Muscle layer of duodenum (tissue), 2 donors: ENCODE results near the gene SPOCD1.

Experiments
- H3K27ac ChIP-seq: one replicate; pipeline ENCODE4 v1.7.0; 2013; ENCODE audit warnings: mild to moderate bottlenecking, low read length
- H3K27me3 ChIP-seq: one replicate; pipeline ENCODE4 v1.7.0; 2013; ENCODE audit warnings: low read depth, mild to moderate bottlenecking, control low read depth, low read length
- H3K36me3 ChIP-seq, 2 donors: one replicate each; pipeline ENCODE4 v1.7.0; 2013; ENCODE audit warnings: low read length in 2 of 2, control low read depth in 1 of 2, mild to moderate bottlenecking in 1 of 2; ENCODE audit not compliant: insufficient read depth in 2 of 2, control insufficient read depth in 1 of 2
- H3K4me1 ChIP-seq, 2 donors: one replicate each; pipeline ENCODE4 v1.7.0; 2013; ENCODE audit warnings: low read length in 2 of 2, mild to moderate bottlenecking in 2 of 2, control low read depth in 1 of 2, moderate library complexity in 1 of 2; ENCODE audit not compliant: insufficient read depth in 2 of 2, control insufficient read depth in 1 of 2
- H3K4me3 ChIP-seq, 2 donors: one replicate each; pipeline ENCODE4 v1.7.0; 2013; ENCODE audit warnings: low read length in 2 of 2, low read depth in 1 of 2, mild to moderate bottlenecking in 1 of 2
- H3K9me3 ChIP-seq, 2 donors: one replicate each; pipeline ENCODE4 v1.7.0; 2013; ENCODE audit warnings: low read length in 2 of 2, control low read depth in 1 of 2, mild to moderate bottlenecking in 1 of 2; ENCODE audit not compliant: control insufficient read depth in 1 of 2
- donor health status: healthy.

The SPOCD1 gene

DNA sequence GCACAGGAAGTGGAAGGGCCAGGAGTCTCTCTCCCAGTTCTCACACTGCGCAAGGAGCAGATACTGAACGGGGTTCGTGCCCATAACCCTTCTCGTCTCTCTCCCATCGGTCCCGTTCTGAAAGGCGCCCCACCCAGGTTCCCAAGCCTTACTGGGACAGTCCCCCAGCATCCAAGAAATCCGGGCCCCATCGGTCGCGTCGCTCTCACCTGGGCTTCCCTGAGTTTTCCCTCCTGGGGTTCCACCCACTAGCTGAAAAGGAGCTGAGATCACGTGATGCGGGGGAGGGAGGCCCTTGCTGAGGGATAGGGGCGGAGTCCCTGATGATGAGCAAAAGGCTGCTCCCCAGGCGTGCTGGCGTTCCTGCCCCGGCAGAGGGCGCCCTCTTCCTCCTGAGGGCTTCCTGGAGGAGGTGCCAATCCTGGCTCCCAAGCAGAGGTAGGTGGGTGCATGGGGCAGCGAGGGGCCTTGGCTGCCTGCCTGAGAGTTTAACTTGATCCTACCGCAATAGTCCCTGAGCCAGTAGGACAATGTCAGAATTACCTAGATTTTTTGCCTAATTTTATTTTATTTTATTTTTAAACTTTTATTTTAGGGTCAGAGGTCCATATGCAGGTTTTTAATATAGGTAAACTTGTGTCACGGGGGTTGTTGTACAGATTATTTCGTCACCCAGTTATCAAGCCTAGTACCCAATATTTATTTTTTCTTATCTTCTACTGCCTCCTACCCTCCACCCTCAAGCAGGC is at the start of gene SPOCD1:
TSS of gene SPOCD1 (minus strand) at position 271 of the 749 bp plus-strand sequence. CDS start 689 bp downstream, outside the sequence.
- Histone ChIP-seq H3K27ac (no peak within 1 kb of the TSS), H3K4me3 (no peak within 1 kb of the TSS), H3K36me3 (no peaks in the 10 kb centered on the region), H3K9me3 (no peaks in the 10 kb centered on the region), H3K27me3 (no peaks in the 10 kb centered on the region), H3K4me1 (no peaks in the 10 kb centered on the region)

DNA sequence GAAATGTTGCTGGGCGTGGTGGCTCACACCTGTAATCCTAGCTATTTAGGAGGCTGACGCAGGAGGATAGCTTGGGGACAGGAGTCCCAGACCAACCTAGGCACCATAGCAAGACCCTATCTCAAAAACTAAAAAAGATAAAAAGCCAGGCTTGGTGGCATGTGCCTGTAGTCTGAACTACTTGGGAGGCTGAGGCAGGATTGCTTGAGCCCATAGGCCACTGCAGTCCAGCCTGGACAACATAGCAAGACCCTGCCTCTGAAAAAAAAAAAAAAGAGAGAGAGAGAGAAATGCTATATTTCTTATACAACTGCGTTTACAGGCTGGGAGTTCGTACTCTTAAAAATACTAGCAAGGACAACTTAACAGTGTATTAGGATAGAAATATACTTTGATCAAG is 46.2 kb upstream of the SPOCD1 start:
- Histone ChIP-seq H3K27ac (no peak overlapping the region), H3K4me3 (no peak overlapping the region), H3K36me3 (no peaks in the 10 kb centered on the region)

DNA sequence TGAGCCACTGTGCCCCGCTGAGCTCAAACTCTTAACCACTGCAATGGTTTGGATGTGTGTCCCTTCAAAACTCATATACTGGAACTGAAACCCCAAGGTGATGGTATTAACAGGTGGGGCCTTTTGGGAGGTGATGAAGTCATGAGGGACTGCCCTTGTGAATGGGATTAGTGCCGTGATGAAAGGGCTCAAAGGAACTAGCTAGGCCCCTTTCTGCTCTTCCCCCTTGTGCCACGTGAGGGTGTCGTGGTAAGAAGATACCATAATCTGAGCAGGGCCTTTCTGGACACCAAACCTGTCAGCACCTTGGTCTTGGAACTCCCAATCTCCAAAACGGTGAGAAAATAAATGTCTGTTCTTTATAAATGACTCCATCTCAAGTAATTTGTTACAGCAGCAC is 45.5 kb upstream of the SPOCD1 start:
- Histone ChIP-seq H3K27ac (no peak overlapping the region), H3K36me3 (no peaks in the 10 kb centered on the region), H3K4me3 (no peak overlapping the region), H3K9me3 (no peaks in the 10 kb centered on the region), H3K27me3 (no peaks in the 10 kb centered on the region), H3K4me1 (no peaks in the 10 kb centered on the region)

More for the DNA sequence above, 46.2 kb upstream of the SPOCD1 start:
- Histone ChIP-seq H3K4me1 (no peaks in the 10 kb centered on the region), H3K27me3 (no peaks in the 10 kb centered on the region), H3K9me3 (no peaks in the 10 kb centered on the region)

DNA sequence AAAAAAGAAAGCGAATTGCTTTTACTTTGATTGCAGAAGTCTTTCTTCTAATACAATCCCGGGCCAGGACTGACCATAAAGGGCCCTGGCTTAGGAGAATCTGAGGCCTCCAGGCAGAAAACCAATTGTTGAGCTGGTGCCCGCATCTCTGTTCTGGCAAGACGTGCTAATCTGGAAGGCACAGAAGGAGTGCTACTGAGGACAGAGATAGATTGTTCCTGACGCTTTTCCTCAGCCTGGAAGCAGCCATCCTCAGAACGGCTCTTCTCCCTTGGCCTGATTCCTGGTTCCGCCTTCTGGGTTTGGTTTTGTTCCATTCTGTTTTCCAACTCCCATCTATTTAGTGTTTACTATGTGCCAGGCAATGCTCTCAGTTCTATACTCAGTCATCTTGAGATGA is 44.8 kb upstream of the SPOCD1 start:
- Histone ChIP-seq H3K9me3 (no peaks in the 10 kb centered on the region), H3K4me3 (no peak overlapping the region), H3K27ac (no peak overlapping the region), H3K36me3 (no peaks in the 10 kb centered on the region), H3K27me3 (no peaks in the 10 kb centered on the region), H3K4me1 (no peaks in the 10 kb centered on the region)

DNA sequence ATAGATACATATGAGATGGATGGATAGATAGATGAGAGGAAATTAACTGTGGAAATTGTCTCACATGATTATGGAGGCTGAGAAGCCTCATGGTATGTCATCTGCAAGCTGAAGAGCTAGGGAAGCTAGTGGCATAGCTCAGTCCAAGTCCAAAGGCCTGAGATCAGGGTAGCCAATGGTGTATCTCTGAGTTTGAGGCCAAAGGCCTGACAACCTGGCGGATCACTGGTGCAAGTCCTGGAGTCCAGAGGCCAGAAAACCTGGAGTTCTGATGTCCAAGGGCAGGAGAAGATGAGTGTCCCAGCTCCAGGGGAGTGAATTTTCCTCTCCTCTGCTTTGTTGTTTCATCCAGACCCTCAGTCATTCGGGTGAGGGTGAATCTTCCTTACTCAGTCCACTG is 43.9 kb upstream of the SPOCD1 start:
- H3K36me3 ChIP-seq = no peaks in the 10 kb centered on the region
- no peaks in the 10 kb centered on the region for H3K4me1 ChIP-seq
- no peak overlapping the region for H3K27ac ChIP-seq
- no peaks in the 10 kb centered on the region for H3K9me3 ChIP-seq
- no peaks in the 10 kb centered on the region for H3K27me3 ChIP-seq
- no peak overlapping the region for H3K4me3 ChIP-seq

DNA sequence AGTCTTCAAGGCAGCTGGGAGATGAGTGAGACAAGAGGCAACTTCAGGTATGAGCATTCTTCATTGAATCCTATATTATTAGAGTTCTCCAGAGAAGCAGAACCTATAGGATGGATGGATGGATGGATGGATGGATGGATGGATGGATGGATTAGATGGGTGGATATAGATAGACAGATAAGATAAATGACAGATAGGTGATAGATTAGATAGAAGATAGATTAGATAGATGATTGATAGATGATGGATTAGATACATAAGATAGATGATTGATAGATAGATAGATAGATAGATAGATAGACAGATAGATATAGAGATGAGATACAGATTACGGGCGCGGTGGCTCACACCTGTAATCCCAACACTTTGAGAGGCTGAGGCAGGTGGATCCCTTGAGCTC is 43.2 kb upstream of the SPOCD1 start:
- Histone ChIP-seq H3K27me3 (no peaks in the 10 kb centered on the region), H3K36me3 (no peaks in the 10 kb centered on the region), H3K27ac (no peak overlapping the region), H3K4me1 (no peaks in the 10 kb centered on the region), H3K9me3 (no peaks in the 10 kb centered on the region), H3K4me3 (no peak overlapping the region)

DNA sequence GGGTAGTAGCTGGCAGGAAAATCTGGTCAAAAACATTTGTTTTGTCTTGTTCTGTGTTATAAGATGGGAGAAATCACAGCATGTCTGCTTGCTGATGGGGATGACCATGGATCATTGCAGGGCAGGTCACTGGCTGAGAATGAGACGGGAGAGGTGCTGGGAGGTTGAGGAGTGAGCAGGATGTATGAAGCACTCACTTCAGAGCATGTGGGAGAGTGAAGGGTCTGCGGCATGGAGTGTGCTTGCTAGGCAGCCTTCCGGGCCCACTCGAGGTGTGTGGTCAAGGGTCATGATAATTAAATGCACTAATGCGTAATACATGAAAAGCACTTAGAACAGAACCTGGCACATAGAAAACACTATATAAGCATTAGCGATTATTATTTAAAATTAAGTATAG is 42.0 kb upstream of the SPOCD1 start:
- Histone ChIP-seq H3K9me3 (no peaks in the 10 kb centered on the region), H3K27ac (no peak overlapping the region), H3K4me1 (no peaks in the 10 kb centered on the region), H3K27me3 (no peaks in the 10 kb centered on the region), H3K36me3 (no peaks in the 10 kb centered on the region), H3K4me3 (no peak overlapping the region)

DNA sequence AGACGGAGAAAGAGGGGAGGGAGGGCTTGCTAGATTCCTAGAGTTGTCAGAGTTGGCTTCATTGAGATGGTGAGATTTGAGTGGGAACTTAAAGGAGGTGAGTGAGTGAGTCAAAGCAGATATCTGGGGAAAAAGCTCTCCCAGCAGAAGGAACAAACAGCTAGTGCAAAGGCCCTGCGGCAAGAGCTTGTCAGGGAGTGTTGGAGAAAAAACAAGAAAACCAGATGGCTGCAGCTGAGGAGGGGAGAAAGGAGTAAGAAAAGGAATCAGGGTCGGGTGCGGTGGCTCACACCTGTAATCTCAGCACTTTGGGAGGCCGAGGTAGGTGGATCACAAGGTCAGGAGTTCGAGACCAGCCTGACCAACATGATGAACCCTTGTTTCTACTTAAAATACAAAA is 40.3 kb upstream of the SPOCD1 start:
- H3K27me3 ChIP-seq = no peaks in the 10 kb centered on the region
- no peaks in the 10 kb centered on the region for H3K36me3 ChIP-seq
- no peaks in the 10 kb centered on the region for H3K9me3 ChIP-seq
- no peaks in the 10 kb centered on the region for H3K4me1 ChIP-seq
- H3K4me3 ChIP-seq = no peak overlapping the region
- no peak overlapping the region for H3K27ac ChIP-seq

DNA sequence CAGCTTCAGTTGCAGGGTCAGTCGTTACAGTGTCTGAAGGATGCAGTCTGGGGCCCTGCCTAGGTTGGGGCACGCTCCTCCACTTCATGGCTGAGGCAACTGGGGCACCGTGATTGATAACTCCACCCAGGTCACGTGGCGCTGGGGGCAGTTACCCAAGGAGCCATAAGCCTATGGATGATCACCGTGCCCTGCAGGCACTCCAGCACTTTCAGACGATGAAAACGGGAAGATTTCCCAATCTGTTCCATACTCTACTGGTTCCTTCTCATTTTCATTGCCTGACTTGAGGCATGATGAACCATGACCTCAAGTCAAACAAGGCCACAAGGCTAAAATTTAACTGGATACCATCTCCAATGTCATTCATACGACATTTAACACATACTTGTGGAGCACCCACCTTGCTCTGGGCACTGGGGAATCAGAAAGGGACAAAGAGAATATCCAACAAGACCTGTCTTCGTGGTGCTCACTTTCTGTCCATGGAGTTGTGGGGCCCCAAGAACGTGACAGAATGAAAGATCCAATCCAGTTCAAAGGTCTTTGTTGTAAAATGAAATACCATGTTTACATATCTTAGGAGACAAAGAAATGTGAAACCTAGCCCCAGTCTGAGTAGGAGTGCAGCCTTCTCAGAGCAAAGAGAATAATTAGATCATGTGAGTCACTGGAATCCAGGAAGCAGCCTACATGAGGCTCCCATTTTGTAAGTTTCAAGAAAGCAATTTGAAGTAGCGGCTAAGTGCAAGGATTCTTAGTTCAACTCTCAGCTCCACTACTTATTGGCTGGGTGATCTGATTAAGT is 39.4 kb upstream of the SPOCD1 start:
- no peaks in the 10 kb centered on the region for H3K27me3 ChIP-seq
- H3K36me3 ChIP-seq = no peaks in the 10 kb centered on the region
- no peak overlapping the region for H3K27ac ChIP-seq
- no peak overlapping the region for H3K4me3 ChIP-seq
- H3K4me1 ChIP-seq = no peaks in the 10 kb centered on the region
- H3K9me3 ChIP-seq = no peaks in the 10 kb centered on the region

DNA sequence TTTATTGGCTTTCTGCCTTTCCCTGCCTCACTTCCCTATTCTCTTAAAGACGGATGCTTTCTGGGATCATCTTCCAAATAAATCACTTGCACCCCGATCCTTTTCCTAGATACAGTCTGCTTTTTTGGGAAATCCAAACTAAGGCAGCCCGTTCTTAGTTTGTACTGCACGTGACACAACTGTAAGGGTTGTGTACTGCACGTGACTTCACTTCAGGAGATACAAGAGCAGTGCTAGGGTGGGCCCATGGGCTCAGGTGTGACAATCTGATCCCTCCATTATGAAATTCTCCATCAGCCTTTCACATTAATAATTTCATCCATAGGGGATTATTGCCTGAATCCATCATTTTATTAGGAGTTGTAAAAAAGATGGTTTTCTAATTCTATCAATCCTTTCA is 33.8 kb upstream of the SPOCD1 start:
- Histone ChIP-seq H3K27me3 (no peaks in the 10 kb centered on the region), H3K4me1 (no peaks in the 10 kb centered on the region), H3K9me3 (no peaks in the 10 kb centered on the region), H3K27ac (no peak overlapping the region), H3K4me3 (no peak overlapping the region), H3K36me3 (no peaks in the 10 kb centered on the region)

DNA sequence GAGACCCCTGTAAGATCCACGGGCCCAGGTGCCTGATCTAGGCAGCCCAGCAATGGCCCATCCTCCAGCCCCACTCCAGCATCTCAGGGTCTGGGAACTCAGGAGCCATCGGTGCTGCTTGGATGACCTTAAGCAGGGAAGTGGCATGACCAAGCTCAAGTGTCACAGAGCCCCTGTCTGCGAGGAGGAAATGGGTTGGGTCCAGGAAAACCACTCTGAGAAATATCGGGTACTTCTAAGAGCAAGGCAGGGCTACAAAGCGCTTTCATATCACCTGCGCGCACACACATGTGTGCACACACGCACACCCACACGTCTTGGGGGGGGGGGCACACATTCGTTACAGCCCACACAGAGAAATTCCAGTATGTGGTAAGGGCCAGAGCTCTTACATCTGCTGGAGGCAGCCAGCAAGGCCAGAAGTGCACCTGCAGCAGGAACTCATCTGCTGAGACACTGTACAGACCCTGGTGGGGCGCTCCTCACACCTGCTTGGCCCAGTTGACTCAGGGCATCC is 32.6 kb upstream of the SPOCD1 start:
- no peak overlapping the region for H3K4me3 ChIP-seq
- no peak overlapping the region for H3K27ac ChIP-seq
- no peaks in the 10 kb centered on the region for H3K4me1 ChIP-seq
- no peaks in the 10 kb centered on the region for H3K36me3 ChIP-seq
- no peaks in the 10 kb centered on the region for H3K9me3 ChIP-seq
- H3K27me3 ChIP-seq = no peaks in the 10 kb centered on the region
